Spleen (tissue), 11 donors: Measurements from ENCODE around the gene RINT1. TPM values are rescaled to one million over a fixed set of nuclear protein-coding genes. Genes with fewer than 3 reads are reported as not detected.
"Not testable (repeated sequence)": the region's sequence is repeated elsewhere in the genome, so short reads cannot be mapped to it uniquely, and the experiment has no call there.

Experiments used
- DNase-seq: peaks from one replicate; pipeline ENCODE4 v3.0.0-alpha.2; 2020
- H3K27ac ChIP-seq, 8 donors: fragments of 200-600 bp; sonication (generic) in 7 of 8; 1 replicate in 4 of 8; 2 replicates in 4 of 8; pipeline versions ENCODE4 v1.5.0 to v1.8.0; 2016 to 2021; ENCODE audit warnings: inconsistent platforms in 4 of 8, mild to moderate bottlenecking in 4 of 8, moderate library complexity in 1 of 8
- H3K27me3 ChIP-seq, 7 donors: fragments of 200-600 bp; sonication (generic) in 6 of 7; replicated peaks in 1 of 7; 1 replicate in 4 of 7; 2 replicates in 3 of 7; pipeline versions ENCODE4 v1.5.0 to v1.8.0; 2016 to 2021; ENCODE audit warnings: inconsistent platforms in 3 of 7, mild to moderate bottlenecking in 1 of 7
- H3K36me3 ChIP-seq, 6 donors: fragments of 200-600 bp; sonication (generic) in 5 of 6; 1 replicate in 4 of 6; 2 replicates in 2 of 6; pipeline versions ENCODE4 v1.5.0 to v1.8.0; 2016 to 2021; ENCODE audit warnings: inconsistent platforms in 2 of 6
- H3K4me1 ChIP-seq, 6 donors: fragments of 200-600 bp; sonication (generic) in 5 of 6; 1 replicate in 3 of 6; 2 replicates in 3 of 6; pipeline versions ENCODE4 v1.5.0 to v1.8.0; 2016 to 2021; ENCODE audit warnings: inconsistent platforms in 3 of 6
- H3K4me3 ChIP-seq, 8 donors: fragments of 200-600 bp; sonication (generic) in 7 of 8; 1 replicate in 4 of 8; 2 replicates in 4 of 8; pipeline versions ENCODE4 v1.5.0 to v1.8.0; 2016 to 2021; ENCODE audit warnings: inconsistent platforms in 4 of 8, mild to moderate bottlenecking in 4 of 8, moderate library complexity in 2 of 8
- H3K9me3 ChIP-seq, 8 donors: fragments of 200-600 bp; sonication (generic) in 7 of 8; 1 replicate in 4 of 8; 2 replicates in 4 of 8; pipeline versions ENCODE4 v1.5.0 to v1.8.0; 2016 to 2021; ENCODE audit warnings: inconsistent platforms in 4 of 8
- POLR2A ChIP-seq, 3 donors: fragments of 450-650 bp; IDR thresholded peaks; one replicate each; pipeline ENCODE4 v1.5.1; 2017; ENCODE audit warnings: antibody characterized with exemption in 3 of 3, mild to moderate bottlenecking in 1 of 3
- POLR2AphosphoS5 ChIP-seq, 3 donors: sonication (generic); formaldehyde crosslinking; IDR thresholded peaks; one replicate each; pipeline ENCODE4 v1.5.1; 2017; ENCODE audit warnings: antibody characterized with exemption in 3 of 3
- WGBS, 5 donors: extraction: QIAGEN DNeasy Blood & Tissue Kit in 3 of 5; methylation state at CpG; one replicate each; pipeline versions ENCODE4 v1.1.5 to v1.1.7; 2013 to 2018; 5-methylcytosine and 5-hydroxymethylcytosine counted together
- intact Hi-C: fragments of 100-400 bp; cut with DNase I; formaldehyde crosslinking; loops from one replicate; pipeline ENCODE4 v1.15.0; 2023; ENCODE audit warnings: low total_unique reads
- polyA plus RNA-seq, 3 donors: library from polyadenylated mRNA; stranded (reverse); fragments of 200-250 nt; gene quantifications; one replicate each; pipeline ENCODE4 v1.2.1, GENCODE V29; 2013
- total RNA-seq, 7 donors: library from RNA; depleted of rRNA in 3 of 7; stranded (reverse); fragments of >200 nt in 3 of 7; fragmentation: NEBNext Ultra II Directional in 4 of 7; extraction: Animal tissue kit (Norgen Biotek cat#: 25700) in 4 of 7; gene quantifications; one replicate each; pipeline versions ENCODE4 v1.1.0 to v1.2.1, GENCODE V29; 2016 to 2021
- TF ChIP-seq, protein P1 (sequence below), 11 experiments: fragments of 200-600 bp in 7 of 11; fragments of 450-650 bp in 4 of 11; sonication (generic) in 4 of 11; IDR thresholded peaks in 8 of 11; conservative IDR thresholded peaks in 3 of 11; 1 replicate in 7 of 11; 2 replicates in 4 of 11; pipeline versions ENCODE4 v1.4.0 to v1.8.0; 2016 to 2021; ENCODE audit warnings: antibody characterized with exemption in 11 of 11, inconsistent platforms in 4 of 11, mild to moderate bottlenecking in 1 of 11
- donor health status: healthy with polysubstance abuse.
- donor health status: DM: no; HTN: no; CAD: no; lungs with moderate emphysema.
- donor health status: DM: no; HTN: no; CAD: no.
- donor health status: Bipolar disorder and iron deficiency.
- donor health status: healthy.
- donor health status: DM: no; HTN: no; CAD: no.
- donor health status: DM: yes; HTN: yes; CAD: no.

The RINT1 gene
- total and polyA plus RNA-seq, 10 donors: 12.8 to 27.1 (median 21.3) TPM

DNA sequence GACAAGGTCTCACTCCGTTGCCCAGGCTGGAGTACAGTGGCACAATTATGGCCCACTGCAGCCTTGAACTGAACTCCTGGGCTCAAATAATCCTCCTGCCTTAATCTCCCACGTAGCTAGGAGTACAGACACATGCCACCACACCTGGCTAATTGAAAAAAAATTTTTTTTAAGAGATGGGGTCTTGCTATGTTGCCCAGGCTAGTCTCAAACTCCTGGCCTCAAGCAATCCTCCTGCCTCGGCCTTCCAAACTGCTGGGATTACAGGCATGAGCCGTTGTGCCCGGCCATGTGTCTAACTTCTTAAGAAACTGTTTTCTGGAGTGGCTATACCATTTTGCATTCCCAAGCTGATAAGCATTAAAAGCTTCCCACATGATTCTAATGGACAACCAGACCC lies 58.8 kb downstream of the RINT1 start:
- intact Hi-C loops: no loop called here
- TF ChIP-seq, protein P1, sequence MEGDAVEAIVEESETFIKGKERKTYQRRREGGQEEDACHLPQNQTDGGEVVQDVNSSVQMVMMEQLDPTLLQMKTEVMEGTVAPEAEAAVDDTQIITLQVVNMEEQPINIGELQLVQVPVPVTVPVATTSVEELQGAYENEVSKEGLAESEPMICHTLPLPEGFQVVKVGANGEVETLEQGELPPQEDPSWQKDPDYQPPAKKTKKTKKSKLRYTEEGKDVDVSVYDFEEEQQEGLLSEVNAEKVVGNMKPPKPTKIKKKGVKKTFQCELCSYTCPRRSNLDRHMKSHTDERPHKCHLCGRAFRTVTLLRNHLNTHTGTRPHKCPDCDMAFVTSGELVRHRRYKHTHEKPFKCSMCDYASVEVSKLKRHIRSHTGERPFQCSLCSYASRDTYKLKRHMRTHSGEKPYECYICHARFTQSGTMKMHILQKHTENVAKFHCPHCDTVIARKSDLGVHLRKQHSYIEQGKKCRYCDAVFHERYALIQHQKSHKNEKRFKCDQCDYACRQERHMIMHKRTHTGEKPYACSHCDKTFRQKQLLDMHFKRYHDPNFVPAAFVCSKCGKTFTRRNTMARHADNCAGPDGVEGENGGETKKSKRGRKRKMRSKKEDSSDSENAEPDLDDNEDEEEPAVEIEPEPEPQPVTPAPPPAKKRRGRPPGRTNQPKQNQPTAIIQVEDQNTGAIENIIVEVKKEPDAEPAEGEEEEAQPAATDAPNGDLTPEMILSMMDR (IDR thresholded peaks at IDR 0.05 in 8 of 11, conservative IDR thresholded peaks at IDR 0.05 in 3 of 11): no peak
- TF ChIP-seq POLR2A (IDR thresholded peaks at IDR 0.05): no peak
- no peak for TF ChIP-seq POLR2AphosphoS5 (IDR thresholded peaks at IDR 0.05)

DNA sequence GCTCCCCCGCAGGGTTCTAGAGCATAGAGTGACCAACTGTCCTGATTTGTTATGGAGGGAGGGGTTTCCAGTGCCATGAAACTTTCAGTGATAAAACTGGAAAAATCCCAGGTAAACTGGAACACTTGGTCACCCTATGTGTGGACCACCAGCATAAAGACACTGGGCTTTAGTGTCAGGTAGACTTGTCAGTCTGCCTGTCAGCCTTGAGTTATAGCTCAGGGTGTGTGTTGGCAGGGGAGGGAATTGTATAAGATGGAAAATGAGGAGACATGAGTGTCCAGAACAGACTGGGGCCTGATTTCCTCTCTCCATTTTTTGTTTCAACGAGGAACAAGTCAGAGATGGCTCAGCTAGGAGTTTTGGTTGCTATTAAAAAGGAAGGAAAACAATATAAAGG lies 59.5 kb downstream of the RINT1 start:
- Histone ChIP-seq H3K27me3 (no peaks in the 10 kb centered on the region), H3K4me1 (peaks cover 0 to 18% (median 0%) of the 10 kb centered on the region in 6 donors), H3K27ac (no peak overlapping the region), H3K4me3 (no peak overlapping the region), H3K36me3 (no peaks in the 10 kb centered on the region), H3K9me3 (no peaks in the 10 kb centered on the region)
- 49 to 61% (median 53%) methylated on average over 2 of the region's 2 CpGs for WGBS, 5 donors
- DNase-seq: no peak
- TF ChIP-seq POLR2AphosphoS5 (IDR thresholded peaks at IDR 0.05) (no peak), POLR2A (IDR thresholded peaks at IDR 0.05) (no peak)
- TF ChIP-seq, protein P1 (IDR thresholded peaks at IDR 0.05 in 8 of 11, conservative IDR thresholded peaks at IDR 0.05 in 3 of 11): no peak
- intact Hi-C loops: no loop called here

More for the DNA sequence above, 58.8 kb downstream of the RINT1 start:
- Histone ChIP-seq H3K27me3 (no peaks in the 10 kb centered on the region), H3K9me3 (no peaks in the 10 kb centered on the region), H3K4me1 (peaks cover 0 to 18% (median 0%) of the 10 kb centered on the region in 6 donors), H3K27ac (no peak overlapping the region), H3K4me3 (no peak overlapping the region), H3K36me3 (no peaks in the 10 kb centered on the region)
- DNase-seq: no peak
- WGBS, 5 donors: 85 to 93% (median 91%) methylated on average over 5 of the region's 5 CpGs

DNA sequence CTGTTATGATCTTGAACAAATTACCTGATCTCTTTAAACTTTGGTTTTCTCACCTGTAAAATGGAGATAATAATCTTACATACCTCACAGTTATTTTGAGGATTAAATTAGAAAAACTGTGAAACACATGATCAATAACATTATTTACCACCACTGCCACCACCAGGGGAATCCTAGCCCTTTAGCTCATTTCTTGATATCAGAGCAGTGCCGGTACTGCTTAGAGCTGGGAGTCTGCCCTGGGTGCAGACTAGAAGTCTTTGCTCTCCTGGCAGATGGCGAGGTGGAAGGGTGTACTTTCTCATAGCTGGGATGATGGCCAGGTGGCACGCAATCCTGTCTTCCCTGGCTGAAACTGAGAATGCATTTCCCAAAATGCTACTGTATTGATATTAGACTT lies 62.0 kb downstream of the RINT1 start:
- H3K4me1 ChIP-seq: peaks cover 0 to 5% (median 0%) of the 10 kb centered on the region in 6 donors
- H3K27ac ChIP-seq: peak overlapping the region in 1 of 8 donors; percentile 37
- 79 to 95% (median 92%) methylated on average over 3 of the region's 3 CpGs for WGBS, 5 donors
- intact Hi-C loops: no loop called here
- TF ChIP-seq POLR2A (IDR thresholded peaks at IDR 0.05): no peak
- TF ChIP-seq, protein P1 (IDR thresholded peaks at IDR 0.05 in 8 of 11, conservative IDR thresholded peaks at IDR 0.05 in 3 of 11): no peak
- no peak for TF ChIP-seq POLR2AphosphoS5 (IDR thresholded peaks at IDR 0.05)
- no peaks in the 10 kb centered on the region for H3K36me3 ChIP-seq
- no peaks in the 10 kb centered on the region for H3K27me3 ChIP-seq
- no peak overlapping the region for H3K4me3 ChIP-seq
- no peak for DNase-seq
- no peaks in the 10 kb centered on the region for H3K9me3 ChIP-seq

DNA sequence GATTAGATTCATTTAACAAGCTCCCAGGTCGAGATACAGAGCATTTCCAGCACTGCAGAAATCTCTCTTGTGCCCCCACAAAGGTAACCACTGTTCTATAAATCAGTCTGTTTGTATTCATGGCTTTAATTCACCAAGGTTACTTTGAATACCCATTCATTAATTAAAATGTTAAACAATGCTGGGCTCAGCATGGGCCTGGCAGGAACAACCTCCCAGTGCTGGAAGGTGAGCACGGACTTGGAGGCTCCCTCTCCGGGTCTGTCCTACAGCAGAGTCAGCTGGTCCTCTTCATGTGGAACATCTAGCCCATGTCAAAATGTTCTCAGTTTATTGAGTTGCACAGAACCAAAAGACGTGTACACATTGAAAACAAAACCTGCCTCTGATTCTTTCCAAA lies 64.9 kb downstream of the RINT1 start:
- no peak overlapping the region for H3K27ac ChIP-seq
- TF ChIP-seq POLR2AphosphoS5 (IDR thresholded peaks at IDR 0.05): no peak
- TF ChIP-seq, protein P1 (IDR thresholded peaks at IDR 0.05 in 8 of 11, conservative IDR thresholded peaks at IDR 0.05 in 3 of 11): no peak
- no peak for TF ChIP-seq POLR2A (IDR thresholded peaks at IDR 0.05)
- no peaks in the 10 kb centered on the region for H3K4me1 ChIP-seq
- H3K9me3 ChIP-seq: no peaks in the 10 kb centered on the region
- DNase-seq: no peak
- intact Hi-C loops: no loop called here
- H3K4me3 ChIP-seq: no peak overlapping the region
- H3K27me3 ChIP-seq: no peaks in the 10 kb centered on the region
- 70 to 84% (median 73%) methylated on average over 4 of the region's 4 CpGs for WGBS, 5 donors
- no peaks in the 10 kb centered on the region for H3K36me3 ChIP-seq

DNA sequence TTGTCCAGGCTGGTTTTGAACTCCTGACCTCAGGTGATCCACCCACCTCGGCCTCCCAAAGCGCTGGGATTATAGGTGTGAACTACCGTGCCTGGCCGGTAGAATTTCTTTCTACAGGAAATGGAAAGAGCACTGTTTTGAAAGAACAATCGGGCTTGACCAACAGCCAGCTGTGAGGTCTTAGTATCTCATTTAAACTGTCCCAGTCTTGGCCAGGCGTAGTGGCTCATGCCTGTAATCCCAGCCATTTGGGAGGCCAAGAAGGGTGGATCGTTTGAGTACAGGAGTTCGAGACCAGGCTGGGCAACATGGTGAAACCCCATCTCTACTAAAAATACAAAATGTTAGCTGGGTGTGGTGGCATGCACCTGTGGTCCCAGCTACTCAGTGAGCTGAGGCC lies 67.1 kb downstream of the RINT1 start:
- H3K27ac ChIP-seq, DNase-seq, H3K36me3 ChIP-seq, H3K27me3 ChIP-seq, H3K9me3 ChIP-seq, H3K4me1 ChIP-seq, intact Hi-C loops, H3K4me3 ChIP-seq: not testable (repeated sequence)
- WGBS, 5 donors: 76 to 86% (median 79%) methylated on average over 8 of the region's 8 CpGs
